Measurements from ENCODE around the gene SLC6A12. TPM values are rescaled to one million over a fixed set of nuclear protein-coding genes. Genes with fewer than 3 reads are reported as not detected.

Gene SLC6A12
- total and polyA plus RNA-seq, 2 donors (not counting 3 experiments of a cell fraction or from before 2014, with no cell fraction given), result not detected

DNA sequence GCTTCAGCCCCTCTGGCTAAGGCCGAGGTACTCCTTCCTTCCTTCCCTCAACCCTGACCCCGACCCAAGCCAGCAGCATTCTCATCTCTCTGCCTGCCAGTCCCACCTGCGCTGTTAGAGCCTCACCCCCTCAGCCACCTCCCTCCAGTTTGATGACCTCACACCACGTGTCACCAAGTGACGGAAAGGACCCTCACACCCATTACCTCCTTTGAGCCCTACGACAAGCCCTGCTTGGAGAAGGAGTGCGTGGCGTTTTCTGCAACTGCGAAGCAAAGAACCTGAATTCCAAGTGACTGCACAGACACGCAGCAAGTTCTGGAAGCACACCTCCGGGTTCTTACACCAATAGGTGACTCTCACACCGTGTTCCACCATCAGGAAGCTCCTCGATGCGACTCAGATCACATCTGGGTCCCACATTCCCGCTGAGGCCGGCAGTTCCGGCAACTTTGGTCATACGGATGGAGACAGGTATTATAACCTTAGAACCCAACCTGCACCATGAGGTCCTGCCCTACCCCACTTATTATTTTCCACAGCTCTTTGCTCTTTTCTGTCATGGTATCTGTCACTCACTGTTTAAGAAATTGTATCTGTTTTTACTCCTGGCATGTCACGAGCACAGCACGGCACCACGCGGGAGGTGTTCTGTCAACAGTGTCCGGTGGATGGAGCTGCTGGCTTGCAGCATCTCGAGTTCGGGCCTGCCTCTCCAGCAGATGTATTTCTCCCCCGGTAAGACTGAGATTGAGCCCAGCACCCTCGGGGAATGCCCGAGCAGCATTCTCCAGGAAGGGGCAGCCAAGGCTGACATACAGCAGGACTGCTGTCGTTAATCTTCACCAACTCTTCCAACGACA, 5.0 kb upstream of the SLC6A12 start:
- Histone ChIP-seq H3K9me3 (replicated peaks; ENCODE audit: control insufficient read depth, insufficient read depth, low read length) (no peaks in the 10 kb centered on the region), H4K20me1 (replicated peaks; ENCODE audit: control insufficient read depth, extremely low read depth, insufficient read depth, low read length) (no peaks in the 10 kb centered on the region), H3K36me3 (ENCODE audit: control insufficient read depth in 2 of 2, extremely low read depth in 1 of 2, insufficient read depth in 2 of 2, low read length in 2 of 2) (no peaks in the 10 kb centered on the region), H3K4me3 (replicated peaks in 1 of 3; ENCODE audit: insufficient read depth in 1 of 3, low read depth in 1 of 3, low read length in 3 of 3) (no peak overlapping the region), H3K27ac (ENCODE audit: insufficient read depth, low read depth, low read length) (no peak overlapping the region), H3K79me2 (ENCODE audit: control insufficient read depth, insufficient read depth, low read length) (no peaks in the 10 kb centered on the region), H2AFZ (ENCODE audit: low read depth, low read length) (no peak overlapping the region), H3K9ac (replicated peaks; ENCODE audit: extremely low read depth, insufficient read depth, low read length) (no peak overlapping the region), H3K4me1 (ENCODE audit: control insufficient read depth, extremely low read depth, insufficient read depth, low read length) (no peaks in the 10 kb centered on the region), H3K4me2 (ENCODE audit: insufficient read depth, low read length) (no peak overlapping the region), H3K9me1 (replicated peaks; ENCODE audit: control insufficient read depth, extremely low read depth, insufficient read depth, low read length) (no peaks in the 10 kb centered on the region), H3K27me3 (ENCODE audit: control insufficient read depth in 2 of 2, insufficient read depth in 2 of 2, low read length in 2 of 2) (no peaks in the 10 kb centered on the region)
- dilution Hi-C loops (cut with MboI; ENCODE audit: extremely low pct_ligation_motif_present, low sequenced_read_pairs) (no loop called here), intact Hi-C loops (cut with micrococcal nuclease) (no loop called here)
- FAIRE-seq (no peak), DNase-seq (ENCODE audit: low read depth, low spot score) (no peak)
- ChIA-PET POLR2A (no interaction called here), CTCF (interaction anchor here (1.3 to 2.1 kb wide), 2 partner anchors 7 to 12 kb away, joined by 3 to 5 read pairs; no protein-coding TSS in a partner anchor)
- no peak for TF ChIP-seq GATA2 (IDR thresholded peaks at IDR 0.05; ENCODE audit: insufficient read depth, insufficient read length, low read depth, low read length)
- TF ChIP-seq FOS (IDR thresholded peaks at IDR 0.05; ENCODE audit: borderline replicate concordance, insufficient read depth, low read length), result no peak
- TF ChIP-seq, protein P1, sequence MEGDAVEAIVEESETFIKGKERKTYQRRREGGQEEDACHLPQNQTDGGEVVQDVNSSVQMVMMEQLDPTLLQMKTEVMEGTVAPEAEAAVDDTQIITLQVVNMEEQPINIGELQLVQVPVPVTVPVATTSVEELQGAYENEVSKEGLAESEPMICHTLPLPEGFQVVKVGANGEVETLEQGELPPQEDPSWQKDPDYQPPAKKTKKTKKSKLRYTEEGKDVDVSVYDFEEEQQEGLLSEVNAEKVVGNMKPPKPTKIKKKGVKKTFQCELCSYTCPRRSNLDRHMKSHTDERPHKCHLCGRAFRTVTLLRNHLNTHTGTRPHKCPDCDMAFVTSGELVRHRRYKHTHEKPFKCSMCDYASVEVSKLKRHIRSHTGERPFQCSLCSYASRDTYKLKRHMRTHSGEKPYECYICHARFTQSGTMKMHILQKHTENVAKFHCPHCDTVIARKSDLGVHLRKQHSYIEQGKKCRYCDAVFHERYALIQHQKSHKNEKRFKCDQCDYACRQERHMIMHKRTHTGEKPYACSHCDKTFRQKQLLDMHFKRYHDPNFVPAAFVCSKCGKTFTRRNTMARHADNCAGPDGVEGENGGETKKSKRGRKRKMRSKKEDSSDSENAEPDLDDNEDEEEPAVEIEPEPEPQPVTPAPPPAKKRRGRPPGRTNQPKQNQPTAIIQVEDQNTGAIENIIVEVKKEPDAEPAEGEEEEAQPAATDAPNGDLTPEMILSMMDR (IDR thresholded peaks at IDR 0.05; ENCODE audit: extremely low read depth in 1 of 2, insufficient read depth in 1 of 2, low read depth in 1 of 2, low read length in 2 of 2), result no peak
- TF ChIP-seq POLR2AphosphoS5 (IDR thresholded peaks at IDR 0.05; ENCODE audit: insufficient read depth, low read depth, low read length), result no peak
- TF ChIP-seq JUN (IDR thresholded peaks at IDR 0.05; ENCODE audit: borderline replicate concordance, insufficient read depth, insufficient read length, low read depth), result no peak
- TF ChIP-seq MYC (IDR thresholded peaks at IDR 0.05; ENCODE audit: low read depth, low read length), result no peak
- TF ChIP-seq, protein P2, sequence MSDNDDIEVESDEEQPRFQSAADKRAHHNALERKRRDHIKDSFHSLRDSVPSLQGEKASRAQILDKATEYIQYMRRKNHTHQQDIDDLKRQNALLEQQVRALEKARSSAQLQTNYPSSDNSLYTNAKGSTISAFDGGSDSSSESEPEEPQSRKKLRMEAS (IDR thresholded peaks at IDR 0.05; ENCODE audit: insufficient read depth, insufficient read length), result no peak
- no TSS peak for BruUV-seq (replicated peaks)

All from endothelial cell of umbilical vein (primary cell).